Calu3 (cell line): ENCODE data around the gene ANKRD2. TPM values are rescaled to one million over a fixed set of nuclear protein-coding genes. Genes with fewer than 3 reads are reported as not detected.

Experiments used
- BruUV-seq: library from RNA; stranded (reverse); fragments of 400-500 nt; replicated peaks from 2 replicates; lab custom pipeline; 2021; lab: Mats Ljungman, UMichigan
- CTCF ChIA-PET: fragments of 300-600 bp; sonication (Branson Sonifier 250); formaldehyde crosslinking; loops from one replicate; lab custom pipeline; 2022; ENCODE audit warnings: antibody characterized with exemption; lab: Charles Lee
- DNase-seq: peaks from one replicate; pipeline ENCODE4 v3.0.0; 2022
- H3K27ac Mint-ChIP-seq: one replicate; pipeline ENCODE4 v1.8.0; 2022; ENCODE audit warnings: mixed read lengths; ENCODE audit not compliant: unreplicated experiment
- H3K27me3 Mint-ChIP-seq: one replicate; pipeline ENCODE4 v1.8.0; 2022; ENCODE audit warnings: mixed read lengths; ENCODE audit not compliant: unreplicated experiment
- H3K36me3 Mint-ChIP-seq: one replicate; pipeline ENCODE4 v1.8.0; 2022; ENCODE audit warnings: mild to moderate bottlenecking, moderate library complexity, mixed read lengths; ENCODE audit not compliant: insufficient read depth, unreplicated experiment
- H3K4me1 Mint-ChIP-seq: one replicate; pipeline ENCODE4 v1.8.0; 2022; ENCODE audit warnings: mild to moderate bottlenecking, low read depth, mixed read lengths; ENCODE audit not compliant: unreplicated experiment
- H3K4me3 Mint-ChIP-seq: one replicate; pipeline ENCODE4 v1.8.0; 2022; ENCODE audit warnings: mild to moderate bottlenecking, low read depth, moderate library complexity, mixed read lengths; ENCODE audit not compliant: unreplicated experiment
- H3K9me3 Mint-ChIP-seq: one replicate; pipeline ENCODE4 v1.8.0; 2022; ENCODE audit warnings: low read depth, mixed read lengths; ENCODE audit not compliant: unreplicated experiment
- CTCF ChIP-seq: fragments of 200-600 bp; IDR thresholded peaks from one replicate; pipeline ENCODE4 v1.8.0; 2022; ENCODE audit warnings: antibody characterized with exemption; ENCODE audit not compliant: unreplicated experiment
- intact Hi-C: fragments of 100-400 bp; cut with micrococcal nuclease; formaldehyde crosslinking; loops from one replicate; pipeline ENCODE4 v1.10.0; 2022; ENCODE audit not compliant: unreplicated experiment
- total RNA-seq: library from RNA; stranded (reverse); gene quantifications from 2 replicates; pipeline ENCODE4 v1.2.3, GENCODE V29; 2022

The ANKRD2 gene
- total RNA-seq, 1 experiment from 2014 or later, result 0.90 TPM

GRCh38 chr10:97601268-97602215 is 29.0 kb downstream of the ANKRD2 start:
- H3K36me3 Mint-ChIP-seq, result no peaks in the 10 kb centered on the region
- BruUV-seq, result no TSS peak
- H3K4me1 Mint-ChIP-seq, result peaks cover 14% of the 10 kb centered on the region
- no peaks in the 10 kb centered on the region for H3K9me3 Mint-ChIP-seq
- no peak overlapping the region for H3K4me3 Mint-ChIP-seq
- H3K27me3 Mint-ChIP-seq, result no peaks in the 10 kb centered on the region
- TF ChIP-seq CTCF, result no peak
- intact Hi-C loops, result no loop called here
- no peak for DNase-seq
- H3K27ac Mint-ChIP-seq, result no peak overlapping the region
- CTCF ChIA-PET, result no interaction called here

GRCh38 chr10:97607095-97607636 is 34.6 kb downstream of the ANKRD2 start:
- CTCF ChIA-PET, result no interaction called here

GRCh38 chr10:97608991-97609561 is 36.5 kb downstream of the ANKRD2 start:
- CTCF ChIA-PET, result no interaction called here
- Mint-ChIP-seq H3K27me3 (no peaks in the 10 kb centered on the region), H3K9me3 (no peaks in the 10 kb centered on the region), H3K36me3 (no peaks in the 10 kb centered on the region), H3K27ac (no peak overlapping the region), H3K4me3 (no peak overlapping the region), H3K4me1 (no peaks in the 10 kb centered on the region)
- TF ChIP-seq CTCF, result no peak
- no TSS peak for BruUV-seq
- no peak for DNase-seq
- intact Hi-C loops, result no loop called here

More at GRCh38 chr10:97607095-97607636, 34.6 kb downstream of the ANKRD2 start:
- no peaks in the 10 kb centered on the region for H3K4me1 Mint-ChIP-seq
- H3K36me3 Mint-ChIP-seq, result no peaks in the 10 kb centered on the region
- intact Hi-C loops, result no loop called here
- no peak overlapping the region for H3K4me3 Mint-ChIP-seq
- BruUV-seq, result no TSS peak
- TF ChIP-seq CTCF, result no peak
- H3K27me3 Mint-ChIP-seq, result no peaks in the 10 kb centered on the region
- H3K9me3 Mint-ChIP-seq, result no peaks in the 10 kb centered on the region
- H3K27ac Mint-ChIP-seq, result no peak overlapping the region
- no peak for DNase-seq

- no peak for TF ChIP-seq CTCF
- CTCF ChIA-PET, result interaction anchor here (0.8 to 1.6 kb wide), 3 partner anchors 15 to 77 kb away, joined by 3 to 7 read pairs (median 5); partner anchors contain the start of gene ANKRD2
- Mint-ChIP-seq H3K27ac (no peak overlapping the region), H3K36me3 (no peaks in the 10 kb centered on the region), H3K9me3 (no peaks in the 10 kb centered on the region), H3K4me3 (no peak overlapping the region), H3K4me1 (no peaks in the 10 kb centered on the region), H3K27me3 (no peaks in the 10 kb centered on the region)
- DNase-seq, result no peak
- intact Hi-C loops, result no loop called here
- no TSS peak for BruUV-seq
Observed at GRCh38 chr10:97611473-97611872, 38.9 kb downstream of the ANKRD2 start.
